ENCODE results near the gene JMJD4.

Gene JMJD4

DNA sequence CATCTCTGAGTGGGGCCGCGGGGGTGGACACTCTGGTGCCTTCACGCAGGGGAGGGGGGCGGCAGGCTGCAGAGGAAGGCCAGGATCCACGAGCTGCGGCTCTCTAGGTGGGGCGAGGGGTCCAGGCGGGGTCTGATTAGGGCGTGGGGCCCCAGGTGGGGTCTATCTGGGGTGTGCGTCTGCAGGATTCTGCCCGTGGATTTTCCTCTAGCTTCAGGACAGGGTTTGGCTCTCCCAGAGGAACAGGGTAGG lies 6.3 kb downstream of the JMJD4 start:
- TF ChIP-seq, protein P1, sequence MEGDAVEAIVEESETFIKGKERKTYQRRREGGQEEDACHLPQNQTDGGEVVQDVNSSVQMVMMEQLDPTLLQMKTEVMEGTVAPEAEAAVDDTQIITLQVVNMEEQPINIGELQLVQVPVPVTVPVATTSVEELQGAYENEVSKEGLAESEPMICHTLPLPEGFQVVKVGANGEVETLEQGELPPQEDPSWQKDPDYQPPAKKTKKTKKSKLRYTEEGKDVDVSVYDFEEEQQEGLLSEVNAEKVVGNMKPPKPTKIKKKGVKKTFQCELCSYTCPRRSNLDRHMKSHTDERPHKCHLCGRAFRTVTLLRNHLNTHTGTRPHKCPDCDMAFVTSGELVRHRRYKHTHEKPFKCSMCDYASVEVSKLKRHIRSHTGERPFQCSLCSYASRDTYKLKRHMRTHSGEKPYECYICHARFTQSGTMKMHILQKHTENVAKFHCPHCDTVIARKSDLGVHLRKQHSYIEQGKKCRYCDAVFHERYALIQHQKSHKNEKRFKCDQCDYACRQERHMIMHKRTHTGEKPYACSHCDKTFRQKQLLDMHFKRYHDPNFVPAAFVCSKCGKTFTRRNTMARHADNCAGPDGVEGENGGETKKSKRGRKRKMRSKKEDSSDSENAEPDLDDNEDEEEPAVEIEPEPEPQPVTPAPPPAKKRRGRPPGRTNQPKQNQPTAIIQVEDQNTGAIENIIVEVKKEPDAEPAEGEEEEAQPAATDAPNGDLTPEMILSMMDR (IDR thresholded peaks at IDR 0.05; ENCODE audit: low read depth, low read length, missing control alignments): no peak
- H3K4me3 ChIP-seq (ENCODE audit: low read depth, low read length): peak overlapping the region; percentile 51
- DNase-seq (ENCODE audit: low read depth): no peak

DNA sequence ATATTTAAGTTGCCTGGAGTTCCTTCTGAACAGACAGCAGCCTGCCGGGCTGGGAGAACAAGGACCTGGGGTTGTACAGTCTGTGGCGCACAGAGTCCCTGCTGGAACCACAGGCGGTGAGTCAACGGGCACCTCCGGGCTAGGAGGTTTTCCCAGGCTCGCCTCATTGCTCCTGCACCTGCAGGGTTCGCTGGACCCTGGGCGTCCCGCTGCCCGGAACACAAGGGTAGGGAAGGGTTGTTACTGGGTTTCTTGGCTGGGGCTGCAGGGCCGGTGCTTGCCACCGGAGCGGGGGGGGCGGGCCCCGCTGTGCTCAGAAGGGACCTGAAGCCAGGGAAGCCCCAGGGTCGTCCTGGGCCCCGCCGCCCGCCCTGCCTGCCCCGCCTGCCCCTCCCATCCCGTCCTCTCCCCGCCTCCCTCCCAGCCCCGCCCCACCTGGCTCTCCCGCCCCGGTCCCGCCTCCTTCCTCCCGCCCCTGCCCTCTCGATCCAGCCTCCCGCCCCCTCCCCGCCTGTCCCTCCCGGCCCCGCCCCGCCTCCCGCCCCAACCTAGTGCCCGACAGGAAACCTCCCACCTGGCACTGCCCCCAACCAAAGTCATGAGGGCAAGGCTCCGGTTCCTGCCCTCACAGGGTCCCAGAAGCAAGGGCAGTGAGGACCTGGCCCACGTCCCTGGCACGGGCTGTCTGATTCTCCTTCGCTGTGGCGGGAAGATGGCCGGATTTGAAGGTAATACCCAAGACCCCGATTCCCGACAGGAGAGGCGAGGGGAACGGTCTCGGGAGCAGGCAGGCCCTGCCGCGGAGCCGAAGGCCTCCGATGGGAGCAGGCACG lies 6.8 kb downstream of the JMJD4 start:
- peak overlapping the region; percentile 56 for H3K4me3 ChIP-seq (ENCODE audit: low read depth, low read length)
- TF ChIP-seq, protein P1 (IDR thresholded peaks at IDR 0.05; ENCODE audit: low read depth, low read length, missing control alignments): no peak
- DNase-seq (ENCODE audit: low read depth): no peak

DNA sequence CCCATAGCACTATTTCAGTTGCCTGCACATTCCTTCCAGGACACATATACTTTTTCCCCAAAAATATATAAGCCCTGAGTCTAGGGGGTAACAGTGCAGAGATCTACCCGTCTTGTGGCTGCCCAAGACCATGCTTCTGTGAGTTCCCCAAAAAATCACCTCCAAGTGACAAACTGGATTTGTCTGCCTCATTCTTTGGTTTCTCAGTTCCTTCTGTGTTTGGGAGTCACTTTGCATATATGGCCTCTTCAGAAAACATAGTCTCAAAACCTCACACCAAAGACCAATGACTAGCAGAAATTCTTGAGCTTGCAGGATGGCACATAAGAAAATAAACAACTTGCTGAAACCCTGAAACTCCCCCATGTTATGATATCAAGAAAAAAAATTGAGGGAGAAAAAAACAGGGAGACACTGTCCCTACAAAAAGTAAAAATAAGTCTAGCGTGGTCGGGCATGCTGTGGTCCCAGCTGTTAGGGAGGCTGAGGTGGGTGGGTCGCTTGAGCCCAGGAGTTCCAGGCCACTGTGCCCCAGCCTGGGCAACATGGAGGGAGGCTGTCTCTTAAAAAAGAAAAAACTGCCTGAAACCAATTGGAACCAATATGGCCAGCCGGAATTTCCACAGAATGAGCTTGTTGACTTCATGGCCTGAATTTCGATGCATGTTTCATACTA lies 8.0 kb downstream of the JMJD4 start:
- TF ChIP-seq, protein P1 (IDR thresholded peaks at IDR 0.05; ENCODE audit: low read depth, low read length, missing control alignments): no peak
- H3K4me3 ChIP-seq (ENCODE audit: low read depth, low read length): no peak overlapping the region
- DNase-seq (ENCODE audit: low read depth): no peak

DNA sequence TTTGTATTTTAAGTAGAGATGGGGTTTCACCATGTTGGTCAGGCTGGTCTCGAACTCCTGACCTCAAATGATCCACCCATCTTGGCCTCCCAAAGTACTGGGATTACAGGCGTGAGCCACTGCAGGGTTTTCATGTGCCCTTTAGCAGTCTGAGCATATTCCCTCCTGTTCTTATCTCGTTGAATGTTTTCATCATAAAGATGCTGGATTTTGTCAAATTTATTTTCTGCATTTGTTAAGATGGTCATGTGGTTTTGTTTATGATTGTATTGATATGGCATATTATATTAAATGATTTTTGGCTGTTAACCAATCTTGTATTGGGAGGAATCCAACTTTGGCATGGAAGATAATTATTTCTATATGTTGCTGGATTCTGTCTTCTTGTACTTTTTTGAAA lies 8.8 kb downstream of the JMJD4 start:
- H3K4me3 ChIP-seq (ENCODE audit: low read depth, low read length): no peak overlapping the region
- no peak for DNase-seq (ENCODE audit: low read depth)

DNA sequence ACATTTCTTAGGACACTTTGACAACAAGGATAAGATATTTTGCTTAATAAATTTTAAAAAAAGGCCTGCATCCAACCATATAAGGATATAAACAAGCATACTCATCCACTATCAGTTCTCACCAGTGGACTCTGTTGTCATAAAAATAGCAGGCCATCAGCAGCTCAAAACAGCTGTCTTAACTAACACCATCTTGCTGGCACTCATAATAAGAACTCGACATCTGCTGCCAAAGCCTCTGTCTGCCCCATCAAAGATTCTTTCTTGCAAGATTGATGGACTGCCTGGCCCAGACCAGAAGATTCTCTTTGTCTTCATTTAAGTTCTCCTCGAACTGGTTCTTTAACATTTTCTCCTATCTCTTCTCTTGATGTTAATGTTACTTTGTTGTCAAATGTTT lies 10.1 kb downstream of the JMJD4 start:
- DNase-seq (ENCODE audit: low read depth): no peak
- H3K4me3 ChIP-seq (ENCODE audit: low read depth, low read length): no peak overlapping the region
- TF ChIP-seq, protein P1 (IDR thresholded peaks at IDR 0.05; ENCODE audit: low read depth, low read length, missing control alignments): no peak

More for the DNA sequence above, 8.8 kb downstream of the JMJD4 start:
- TF ChIP-seq, protein P1 (IDR thresholded peaks at IDR 0.05; ENCODE audit: low read depth, low read length, missing control alignments): no peak

DNA sequence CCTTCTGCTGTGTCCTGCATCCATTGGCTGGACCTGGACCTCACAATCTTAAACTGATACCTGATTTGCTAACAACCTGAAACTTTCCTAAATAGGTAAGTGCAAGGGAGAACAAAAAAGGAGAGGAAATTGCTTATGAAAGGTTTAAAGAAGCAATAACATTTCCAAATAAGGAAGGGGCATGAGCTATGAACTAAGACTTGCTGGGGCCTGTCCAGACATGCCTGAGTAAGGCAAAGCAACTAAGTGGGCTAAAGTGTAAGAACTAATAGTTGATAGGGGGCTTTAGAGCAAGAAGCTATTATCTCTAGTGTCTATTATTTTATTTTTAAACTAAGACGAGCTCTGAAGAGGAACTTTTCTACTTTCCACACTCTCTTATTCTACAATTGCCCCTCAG lies 11.6 kb downstream of the JMJD4 start:
- H3K4me3 ChIP-seq (ENCODE audit: low read depth, low read length): no peak overlapping the region
- TF ChIP-seq, protein P1 (IDR thresholded peaks at IDR 0.05; ENCODE audit: low read depth, low read length, missing control alignments): no peak
- no peak for DNase-seq (ENCODE audit: low read depth)

Data from GM12864 (cell line).